PC-3 (cell line): ENCODE results near the gene PIK3IP1. TPM values are rescaled to one million over a fixed set of nuclear protein-coding genes. Genes with fewer than 3 reads are reported as not detected.

Experiments
- ATAC-seq: fragments of 200-7000 bp; cut with Tn5 transposase; 2 replicates; pipeline ENCODE4 v1.9.1; 2020; ENCODE audit warnings: mild to moderate bottlenecking, moderate library complexity
- BruUV-seq: library from RNA; stranded (reverse); fragments of 400-500 nt; replicated peaks from 2 replicates; lab custom pipeline; 2021; lab: Mats Ljungman, UMichigan
- CTCF ChIA-PET: fragments of 300-600 bp; sonication (Branson Sonifier 250); formaldehyde crosslinking; loops from one replicate; lab custom pipeline; 2022; ENCODE audit warnings: antibody characterized with exemption; lab: Charles Lee
- POLR2A ChIA-PET: fragments of 300-600 bp; sonication (Branson Sonifier 250); formaldehyde crosslinking; loops from one replicate; lab custom pipeline; 2022; ENCODE audit warnings: antibody characterized with exemption; ENCODE audit not compliant: unreplicated experiment; lab: Charles Lee
- DNase-seq: peaks from one replicate; pipeline ENCODE4 v3.0.0-alpha.2; 2015
- H2AFZ ChIP-seq: fragments of 300-600 bp; sonication (generic); 2 replicates; pipeline ENCODE4 v1.6.0; 2016; ENCODE audit warnings: antibody characterized with exemption, low read length
- H3F3A ChIP-seq: fragments of 300-600 bp; sonication (generic); one replicate; pipeline ENCODE4 v1.6.0; 2017; ENCODE audit warnings: antibody characterized with exemption, low read length, control low read depth, mild to moderate bottlenecking; ENCODE audit not compliant: unreplicated experiment
- H3K27ac ChIP-seq: fragments of 300-600 bp; sonication (generic); 2 replicates; pipeline ENCODE4 v1.5.1; 2016; ENCODE audit warnings: mild to moderate bottlenecking, low read length
- H3K27me3 ChIP-seq: fragments of 300-600 bp; sonication (generic); 2 replicates; pipeline ENCODE4 v1.6.1; 2016; ENCODE audit warnings: low read length, mixed read lengths
- H3K36me3 ChIP-seq: fragments of 300-600 bp; sonication (generic); 2 replicates; pipeline ENCODE4 v1.6.1; 2016; ENCODE audit warnings: low read depth, mixed run types, low read length, mixed read lengths
- H3K4me1 ChIP-seq: fragments of 300-600 bp; sonication (generic); 2 replicates; pipeline ENCODE4 v1.5.1; 2016; ENCODE audit warnings: low read length; ENCODE audit not compliant: insufficient read depth
- H3K4me2 ChIP-seq: fragments of 300-600 bp; sonication (generic); 2 replicates; pipeline ENCODE4 v1.6.0; 2016; ENCODE audit warnings: low read length
- H3K4me3 ChIP-seq: fragments of 300-600 bp; sonication (generic); 2 replicates; pipeline ENCODE4 v1.5.1; 2016; ENCODE audit warnings: mild to moderate bottlenecking, low read length, mixed read lengths
- H3K79me2 ChIP-seq: fragments of 300-600 bp; sonication (generic); 2 replicates; pipeline ENCODE4 v1.6.1; 2017; ENCODE audit warnings: low read length, mixed read lengths
- H3K9ac ChIP-seq: fragments of 300-600 bp; sonication (generic); 2 replicates; pipeline ENCODE4 v1.6.0; 2016; ENCODE audit warnings: mild to moderate bottlenecking, low read length
- H3K9me2 ChIP-seq: fragments of 300-600 bp; sonication (generic); replicated peaks from 2 replicates; pipeline ENCODE4 v1.6.1; 2016; ENCODE audit warnings: mixed run types, low read length, mixed read lengths
- H3K9me3 ChIP-seq: fragments of 300-600 bp; sonication (generic); 2 replicates; pipeline ENCODE4 v1.6.1; 2016; ENCODE audit warnings: low read length, mixed read lengths
- H4K20me1 ChIP-seq: fragments of 300-600 bp; sonication (generic); 2 replicates; pipeline ENCODE4 v1.6.1; 2016; ENCODE audit warnings: low read length, mixed read lengths
- CTCF ChIP-seq: fragments of 300-600 bp; sonication (generic); conservative IDR thresholded peaks from 2 replicates; pipeline ENCODE4 v1.5.1; 2017; ENCODE audit warnings: antibody characterized with exemption, low read depth, mild to moderate bottlenecking, low read length
- EZH2 ChIP-seq: fragments of 300-600 bp; sonication (generic); IDR thresholded peaks from one replicate; pipeline ENCODE4 v1.6.1; 2017; ENCODE audit warnings: antibody characterized with exemption, mild to moderate bottlenecking, low read length; ENCODE audit not compliant: unreplicated experiment
- EZH2phosphoT487 ChIP-seq: fragments of 300-600 bp; sonication (generic); IDR thresholded peaks from 2 replicates; pipeline ENCODE4 v1.6.1; 2018; ENCODE audit warnings: mild to moderate bottlenecking, antibody characterized with exemption, low read length, borderline replicate concordance
- intact Hi-C: fragments of 100-400 bp; cut with micrococcal nuclease; formaldehyde crosslinking; loops from 2 replicates; pipeline ENCODE4 v1.9.0; 2023
- total RNA-seq: library from RNA; depleted of rRNA; stranded (reverse); fragments of >200 nt; gene quantifications from 2 replicates; pipeline ENCODE4 v1.2.3, GENCODE V29; 2014

Gene PIK3IP1
- total RNA-seq, 1 experiment from 2014 or later: 1.9 TPM

GRCh38 chr22:31276426-31277167 is 15.7 kb downstream of the PIK3IP1 start:
- CTCF ChIA-PET: no interaction called here
- TF ChIP-seq EZH2: no peak
- TF ChIP-seq EZH2phosphoT487: no peak
- no peak for TF ChIP-seq CTCF
- H3K9me2 ChIP-seq: no peaks in the 10 kb centered on the region
- POLR2A ChIA-PET: no interaction called here
- H2AFZ ChIP-seq: no peak overlapping the region
- H3K4me1 ChIP-seq: 0 out of 2 replicates have a peak, but pooled peaks cover 3% of the 10 kb centered on the region
- H3K4me2 ChIP-seq: no peak overlapping the region
- H3K9ac ChIP-seq: no peak overlapping the region
- intact Hi-C loops: loop anchor here (10.0 kb wide), 1 partner anchor 62 kb away; the partner anchor contains the start of gene LIMK2
- no peak overlapping the region for H3K4me3 ChIP-seq
- H3K27ac ChIP-seq: no peak overlapping the region
- no peak for ATAC-seq
- H3K36me3 ChIP-seq: peaks cover 2% of the 10 kb centered on the region; the same call in 1 of the 2 replicates
- DNase-seq: no peak
- no TSS peak for BruUV-seq
- H3F3A ChIP-seq: no peaks in the 10 kb centered on the region
- no peaks in the 10 kb centered on the region for H4K20me1 ChIP-seq
- no peaks in the 10 kb centered on the region for H3K27me3 ChIP-seq
- no peaks in the 10 kb centered on the region for H3K9me3 ChIP-seq
- no peaks in the 10 kb centered on the region for H3K79me2 ChIP-seq

GRCh38 chr22:31275576-31275975 is 16.7 kb downstream of the PIK3IP1 start:
- peak; percentile 27 for DNase-seq
- TF ChIP-seq EZH2phosphoT487 (no peak), CTCF (no peak), EZH2 (no peak)
- no peak for ATAC-seq
- H3K9me3 ChIP-seq: no peaks in the 10 kb centered on the region
- no peak overlapping the region for H3K9ac ChIP-seq
- no peak overlapping the region for H2AFZ ChIP-seq
- intact Hi-C loops: loop anchor here (10.0 kb wide), 1 partner anchor 61 kb away; the partner anchor contains the start of gene LIMK2
- ChIA-PET CTCF (no interaction called here), POLR2A (no interaction called here)
- H3F3A ChIP-seq: no peaks in the 10 kb centered on the region
- peaks cover 2% of the 10 kb centered on the region; the same call in 1 of the 2 replicates for H3K36me3 ChIP-seq
- no peak overlapping the region for H3K27ac ChIP-seq
- no peaks in the 10 kb centered on the region for H3K9me2 ChIP-seq
- no peak overlapping the region for H3K4me3 ChIP-seq
- BruUV-seq: no TSS peak
- H3K4me1 ChIP-seq: 0 out of 2 replicates have a peak, but pooled peaks cover 3% of the 10 kb centered on the region
- no peaks in the 10 kb centered on the region for H3K79me2 ChIP-seq
- no peaks in the 10 kb centered on the region for H4K20me1 ChIP-seq
- H3K4me2 ChIP-seq: no peak overlapping the region
- no peaks in the 10 kb centered on the region for H3K27me3 ChIP-seq

- H3K4me3 ChIP-seq: no peak overlapping the region
- H3K4me1 ChIP-seq: no peaks in the 10 kb centered on the region
- no peak for ATAC-seq
- no peaks in the 10 kb centered on the region for H3K27me3 ChIP-seq
- no peak overlapping the region for H3K4me2 ChIP-seq
- POLR2A ChIA-PET: no interaction called here
- no peaks in the 10 kb centered on the region for H3K9me2 ChIP-seq
- no peak for DNase-seq
- no peak overlapping the region for H3K27ac ChIP-seq
- H3F3A ChIP-seq: no peaks in the 10 kb centered on the region
- H3K9ac ChIP-seq: no peak overlapping the region
- intact Hi-C loops: loop anchor here (10.0 kb wide), 1 partner anchor 60 kb away; the partner anchor contains the start of gene LIMK2
- no peaks in the 10 kb centered on the region for H3K79me2 ChIP-seq
- H3K9me3 ChIP-seq: no peaks in the 10 kb centered on the region
- no peak for TF ChIP-seq EZH2
- TF ChIP-seq CTCF: no peak
- no peak for TF ChIP-seq EZH2phosphoT487
- BruUV-seq: no TSS peak
- CTCF ChIA-PET: no interaction called here
- no peaks in the 10 kb centered on the region for H4K20me1 ChIP-seq
- H3K36me3 ChIP-seq: peaks cover 2% of the 10 kb centered on the region; the same call in 1 of the 2 replicates
- H2AFZ ChIP-seq: no peak overlapping the region
Measured at GRCh38 chr22:31275018-31275417, 17.3 kb downstream of the PIK3IP1 start.
